ENCODE results near the gene CCL16.

DNA sequence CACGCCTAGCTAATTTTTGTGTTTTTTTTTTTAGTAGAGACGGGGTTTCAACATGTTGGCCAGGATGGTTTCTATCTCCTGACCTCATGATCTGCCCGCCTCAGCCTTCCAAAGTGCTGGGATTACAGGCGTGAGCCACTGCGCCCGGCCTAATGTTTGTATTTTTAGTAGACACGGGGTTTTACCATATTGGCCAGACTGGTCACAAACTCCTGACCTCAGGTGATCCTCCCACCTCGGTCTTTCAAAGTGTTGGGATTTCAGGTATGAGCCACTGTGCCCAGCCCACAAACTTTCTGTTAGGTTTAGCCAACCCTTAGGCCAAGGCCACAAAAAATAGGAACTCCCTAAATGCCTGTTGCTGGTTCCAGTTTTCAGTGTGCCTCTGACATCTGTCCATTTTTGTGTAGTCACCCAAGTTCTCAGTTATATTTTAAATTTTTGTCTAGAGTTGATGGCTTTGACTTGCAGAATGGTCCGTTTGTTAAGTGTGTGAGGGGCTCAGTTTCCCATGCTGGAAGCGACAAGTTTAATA, 12.7 kb downstream of the CCL16 start:
- TF ChIP-seq, protein P1, sequence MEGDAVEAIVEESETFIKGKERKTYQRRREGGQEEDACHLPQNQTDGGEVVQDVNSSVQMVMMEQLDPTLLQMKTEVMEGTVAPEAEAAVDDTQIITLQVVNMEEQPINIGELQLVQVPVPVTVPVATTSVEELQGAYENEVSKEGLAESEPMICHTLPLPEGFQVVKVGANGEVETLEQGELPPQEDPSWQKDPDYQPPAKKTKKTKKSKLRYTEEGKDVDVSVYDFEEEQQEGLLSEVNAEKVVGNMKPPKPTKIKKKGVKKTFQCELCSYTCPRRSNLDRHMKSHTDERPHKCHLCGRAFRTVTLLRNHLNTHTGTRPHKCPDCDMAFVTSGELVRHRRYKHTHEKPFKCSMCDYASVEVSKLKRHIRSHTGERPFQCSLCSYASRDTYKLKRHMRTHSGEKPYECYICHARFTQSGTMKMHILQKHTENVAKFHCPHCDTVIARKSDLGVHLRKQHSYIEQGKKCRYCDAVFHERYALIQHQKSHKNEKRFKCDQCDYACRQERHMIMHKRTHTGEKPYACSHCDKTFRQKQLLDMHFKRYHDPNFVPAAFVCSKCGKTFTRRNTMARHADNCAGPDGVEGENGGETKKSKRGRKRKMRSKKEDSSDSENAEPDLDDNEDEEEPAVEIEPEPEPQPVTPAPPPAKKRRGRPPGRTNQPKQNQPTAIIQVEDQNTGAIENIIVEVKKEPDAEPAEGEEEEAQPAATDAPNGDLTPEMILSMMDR (IDR thresholded peaks at IDR 0.05; ENCODE audit: insufficient read depth, low read length, poor library complexity, severe bottlenecking), result no peak
- TF ChIP-seq EZH2phosphoT487 (conservative IDR thresholded peaks at IDR 0.05; ENCODE audit: low read length), result no peak

Data from SU-DHL-6 (cell line).